ENCODE data around the gene APOBEC4.

APOBEC4 gene

DNA sequence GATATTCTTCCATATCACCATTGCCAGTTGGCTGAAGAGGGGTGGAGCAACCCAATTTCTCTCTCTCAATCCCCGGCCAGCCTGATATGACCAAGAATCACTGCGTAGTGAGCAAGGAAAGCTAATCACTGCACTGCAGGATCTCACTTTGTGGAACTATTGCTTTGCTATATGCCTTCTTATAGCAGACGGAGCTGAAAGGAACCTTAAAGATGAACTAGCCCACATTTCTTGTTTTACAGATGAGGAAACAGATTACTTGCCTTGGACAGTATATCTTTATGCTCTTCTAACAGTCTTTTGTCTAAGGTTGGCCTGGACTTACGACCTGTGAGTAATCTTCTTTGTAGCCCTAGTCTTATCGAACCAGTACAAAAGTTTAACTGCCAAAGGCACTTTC, 7.6 kb downstream of the APOBEC4 start:
- TF ChIP-seq SUZ12 (IDR thresholded peaks at IDR 0.05) (no peak), ZNF384 (IDR thresholded peaks at IDR 0.05) (no peak), ELF4 (IDR thresholded peaks at IDR 0.05) (no peak), SP1 (IDR thresholded peaks at IDR 0.05) (no peak), TARDBP (IDR thresholded peaks at IDR 0.05) (no peak), FOXM1 (IDR thresholded peaks at IDR 0.05; ENCODE audit: borderline replicate concordance) (no peak), HDGF (IDR thresholded peaks at IDR 0.05; ENCODE audit: borderline replicate concordance) (no peak), NFRKB (IDR thresholded peaks at IDR 0.05) (no peak), FOXA1 (IDR thresholded peaks at IDR 0.05) (no peak), L3MBTL2 (conservative IDR thresholded peaks at IDR 0.05) (no peak), FOXK2 (IDR thresholded peaks at IDR 0.05) (no peak), LEF1 (IDR thresholded peaks at IDR 0.05; ENCODE audit: borderline replicate concordance) (no peak), ARNT (IDR thresholded peaks at IDR 0.05) (no peak), CTBP1 (IDR thresholded peaks at IDR 0.05; ENCODE audit: borderline replicate concordance) (no peak), BHLHE40 (IDR thresholded peaks at IDR 0.05; ENCODE audit: borderline replicate concordance) (no peak)
- TF ChIP-seq, protein P1, sequence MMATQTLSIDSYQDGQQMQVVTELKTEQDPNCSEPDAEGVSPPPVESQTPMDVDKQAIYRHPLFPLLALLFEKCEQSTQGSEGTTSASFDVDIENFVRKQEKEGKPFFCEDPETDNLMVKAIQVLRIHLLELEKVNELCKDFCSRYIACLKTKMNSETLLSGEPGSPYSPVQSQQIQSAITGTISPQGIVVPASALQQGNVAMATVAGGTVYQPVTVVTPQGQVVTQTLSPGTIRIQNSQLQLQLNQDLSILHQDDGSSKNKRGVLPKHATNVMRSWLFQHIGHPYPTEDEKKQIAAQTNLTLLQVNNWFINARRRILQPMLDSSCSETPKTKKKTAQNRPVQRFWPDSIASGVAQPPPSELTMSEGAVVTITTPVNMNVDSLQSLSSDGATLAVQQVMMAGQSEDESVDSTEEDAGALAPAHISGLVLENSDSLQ (IDR thresholded peaks at IDR 0.05), result no peak
- CTCF ChIA-PET, result interaction anchor here (0.6 to 2.7 kb wide), 2 partner anchors 10 to 550 kb away, joined by 3 to 15 read pairs; no protein-coding TSS in a partner anchor
- DNase-seq (ENCODE audit: extremely low spot score), result no peak
- POLR2A ChIA-PET, result no interaction called here

DNA sequence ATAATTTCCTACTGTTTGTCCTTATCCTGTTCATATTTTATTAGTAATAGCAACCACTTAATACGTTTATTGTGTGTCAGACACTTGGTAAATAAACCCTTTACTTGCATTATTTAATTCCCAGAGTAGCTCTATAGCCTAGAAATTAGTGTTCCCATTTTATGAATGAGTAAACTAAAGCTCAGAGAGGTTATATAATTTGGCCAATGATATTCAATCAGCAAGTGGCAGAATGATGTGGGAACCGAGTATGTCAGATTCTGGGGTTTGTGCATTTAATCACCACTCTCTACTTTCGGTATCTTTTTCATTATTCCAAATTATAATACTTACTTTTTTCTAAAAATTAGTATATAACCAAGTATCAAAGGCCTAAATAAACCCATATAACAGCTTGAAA, 10.9 kb downstream of the APOBEC4 start:
- TF ChIP-seq SUZ12 (IDR thresholded peaks at IDR 0.05) (no peak), NFRKB (IDR thresholded peaks at IDR 0.05) (no peak), ZNF384 (IDR thresholded peaks at IDR 0.05) (no peak), TARDBP (IDR thresholded peaks at IDR 0.05) (no peak), FOXK2 (IDR thresholded peaks at IDR 0.05) (no peak), SP1 (IDR thresholded peaks at IDR 0.05) (no peak), ELF4 (IDR thresholded peaks at IDR 0.05) (no peak), LEF1 (IDR thresholded peaks at IDR 0.05; ENCODE audit: borderline replicate concordance) (no peak), CTBP1 (IDR thresholded peaks at IDR 0.05; ENCODE audit: borderline replicate concordance) (no peak), HDGF (IDR thresholded peaks at IDR 0.05; ENCODE audit: borderline replicate concordance) (no peak)
- TF ChIP-seq, protein P1 (IDR thresholded peaks at IDR 0.05), result no peak
- POLR2A ChIA-PET, result no interaction called here
- CTCF ChIA-PET, result no interaction called here
- no peak for DNase-seq (ENCODE audit: extremely low spot score)

DNA sequence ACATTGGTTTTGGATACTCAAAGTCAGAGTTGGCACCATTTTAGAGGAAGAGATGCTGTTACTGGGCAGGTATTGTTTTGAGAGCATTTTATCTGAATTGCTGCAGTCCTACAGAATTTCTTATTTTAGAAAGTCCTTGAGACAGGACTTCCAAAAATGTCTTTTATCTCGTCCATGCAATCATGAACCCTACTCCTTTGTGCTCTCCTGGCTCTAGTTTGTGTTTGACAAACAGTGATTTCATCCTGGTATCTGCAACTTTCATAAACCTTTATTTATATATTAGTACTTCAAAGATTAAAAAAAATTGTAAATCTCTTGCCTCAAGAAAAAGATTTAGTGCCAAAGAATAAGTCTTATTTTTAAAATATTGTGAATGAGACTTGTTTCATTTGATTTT, 12.9 kb downstream of the APOBEC4 start:
- no peak for TF ChIP-seq HDGF (IDR thresholded peaks at IDR 0.05; ENCODE audit: borderline replicate concordance)
- TF ChIP-seq ZNF384 (IDR thresholded peaks at IDR 0.05), result no peak
- TF ChIP-seq SP1 (IDR thresholded peaks at IDR 0.05), result no peak
- TF ChIP-seq CTBP1 (IDR thresholded peaks at IDR 0.05; ENCODE audit: borderline replicate concordance), result no peak
- no peak for TF ChIP-seq SUZ12 (IDR thresholded peaks at IDR 0.05)
- TF ChIP-seq NFRKB (IDR thresholded peaks at IDR 0.05), result no peak
- no peak for TF ChIP-seq ELF4 (IDR thresholded peaks at IDR 0.05)
- TF ChIP-seq ARNT (IDR thresholded peaks at IDR 0.05), result no peak
- no peak for TF ChIP-seq TARDBP (IDR thresholded peaks at IDR 0.05)
- TF ChIP-seq FOXA1 (IDR thresholded peaks at IDR 0.05), result no peak
- no peak for TF ChIP-seq BHLHE40 (IDR thresholded peaks at IDR 0.05; ENCODE audit: borderline replicate concordance)
- no peak for TF ChIP-seq L3MBTL2 (conservative IDR thresholded peaks at IDR 0.05)
- TF ChIP-seq FOXK2 (IDR thresholded peaks at IDR 0.05), result no peak
- ChIA-PET CTCF (no interaction called here), POLR2A (no interaction called here)
- DNase-seq (ENCODE audit: extremely low spot score), result no peak

DNA sequence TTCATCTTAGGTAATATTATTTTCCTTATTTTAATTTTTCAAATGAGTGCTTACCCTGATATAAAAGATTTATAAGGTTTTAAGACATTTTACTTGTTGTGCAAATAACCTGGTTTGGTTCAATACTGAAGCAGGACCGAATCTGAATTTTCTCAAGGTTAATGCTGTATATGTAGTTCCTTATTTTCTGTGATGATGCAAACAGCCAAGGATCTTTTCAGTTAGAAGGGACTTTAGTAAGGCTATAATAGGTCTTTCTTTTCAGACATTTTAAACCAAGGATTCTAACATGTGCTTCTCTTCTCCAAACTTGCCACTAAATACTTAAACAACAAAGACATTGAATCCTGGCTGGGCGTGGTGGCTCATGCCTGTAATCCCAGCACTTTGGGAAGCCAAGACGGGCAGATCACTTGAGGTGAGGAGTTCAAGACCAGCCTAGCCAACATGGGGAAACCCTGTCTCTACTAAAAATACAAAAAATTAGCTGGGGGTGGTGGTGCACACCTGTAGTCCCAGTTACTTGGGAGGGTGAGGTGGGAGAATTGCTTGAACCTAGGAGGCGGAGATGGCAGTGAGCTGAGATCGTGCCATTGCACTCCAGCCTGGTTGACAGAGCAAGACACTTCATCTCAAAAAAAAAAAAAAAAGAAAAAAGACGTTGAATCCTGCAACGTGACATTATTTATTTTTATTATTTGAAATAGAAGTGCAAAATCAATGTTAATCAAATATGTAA, 14.3 kb downstream of the APOBEC4 start:
- ChIA-PET POLR2A (no interaction called here), CTCF (no interaction called here)
- no peak for DNase-seq (ENCODE audit: extremely low spot score)
- TF ChIP-seq FOXA1 (IDR thresholded peaks at IDR 0.05) (no peak), LEF1 (IDR thresholded peaks at IDR 0.05; ENCODE audit: borderline replicate concordance) (no peak), SUZ12 (IDR thresholded peaks at IDR 0.05) (no peak), CTBP1 (IDR thresholded peaks at IDR 0.05; ENCODE audit: borderline replicate concordance) (no peak), BHLHE40 (IDR thresholded peaks at IDR 0.05; ENCODE audit: borderline replicate concordance) (no peak), ARNT (IDR thresholded peaks at IDR 0.05) (no peak)
- TF ChIP-seq, protein P1 (IDR thresholded peaks at IDR 0.05), result no peak

DNA sequence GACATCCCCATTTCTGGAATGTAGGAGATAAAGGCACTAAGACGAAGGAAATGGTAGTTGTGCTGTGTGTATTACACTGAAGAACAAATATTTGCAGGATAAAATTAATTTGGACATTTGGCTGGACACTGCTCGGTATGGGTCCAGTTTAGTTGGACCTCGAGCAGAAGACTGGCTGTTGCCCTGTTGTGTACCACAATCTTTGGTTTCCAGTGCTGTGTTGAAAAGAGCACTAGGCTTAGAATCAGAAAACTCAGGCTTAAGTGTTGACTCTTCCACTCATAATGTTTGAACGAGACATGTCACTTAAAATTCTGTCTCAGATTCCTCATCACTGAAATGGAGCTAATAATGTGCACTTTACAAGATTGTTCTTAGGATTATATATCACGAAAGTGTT, 16.3 kb downstream of the APOBEC4 start:
- CTCF ChIA-PET, result no interaction called here
- no peak for TF ChIP-seq ARNT (IDR thresholded peaks at IDR 0.05)
- TF ChIP-seq, protein P1 (IDR thresholded peaks at IDR 0.05), result no peak
- no peak for TF ChIP-seq FOXA1 (IDR thresholded peaks at IDR 0.05)
- TF ChIP-seq ZNF384 (IDR thresholded peaks at IDR 0.05), result no peak
- no peak for TF ChIP-seq L3MBTL2 (conservative IDR thresholded peaks at IDR 0.05)
- TF ChIP-seq NFRKB (IDR thresholded peaks at IDR 0.05), result no peak
- TF ChIP-seq SUZ12 (IDR thresholded peaks at IDR 0.05), result no peak
- no peak for TF ChIP-seq SP1 (IDR thresholded peaks at IDR 0.05)
- no peak for TF ChIP-seq LEF1 (IDR thresholded peaks at IDR 0.05; ENCODE audit: borderline replicate concordance)
- TF ChIP-seq TARDBP (IDR thresholded peaks at IDR 0.05), result no peak
- TF ChIP-seq FOXK2 (IDR thresholded peaks at IDR 0.05), result no peak
- no peak for TF ChIP-seq BHLHE40 (IDR thresholded peaks at IDR 0.05; ENCODE audit: borderline replicate concordance)
- TF ChIP-seq HDGF (IDR thresholded peaks at IDR 0.05; ENCODE audit: borderline replicate concordance), result no peak
- TF ChIP-seq ELF4 (IDR thresholded peaks at IDR 0.05), result no peak
- TF ChIP-seq FOXM1 (IDR thresholded peaks at IDR 0.05; ENCODE audit: borderline replicate concordance), result no peak
- no peak for TF ChIP-seq CTBP1 (IDR thresholded peaks at IDR 0.05; ENCODE audit: borderline replicate concordance)
- DNase-seq (ENCODE audit: extremely low spot score), result no peak
- POLR2A ChIA-PET, result no interaction called here
